Measurements from ENCODE around the gene KRT86.

GRCh38 chr12:52232674-52233461 lies 41.6 kb upstream of the KRT86 start, which contains the start of gene KRT7:
- TF ChIP-seq CTCF (IDR thresholded peaks at IDR 0.05) (no peak), POLR2A (IDR thresholded peaks at IDR 0.05) (no peak), EP300 (IDR thresholded peaks at IDR 0.05; ENCODE audit: low read depth) (no peak), POLR2AphosphoS5 (IDR thresholded peaks at IDR 0.05) (no peak)

All from transverse colon (tissue), 4 donors.